Stimulated activated CD4-positive, alpha-beta T cell treated with anti-CD3 and anti-CD28 coated beads, Interleukin-12 subunit alpha, Interleukin-12 subunit beta, amount 100 ng/mL, for 48 hours (primary cell): Measurements from ENCODE around the gene SPTBN1.

Source experiments
- DNase-seq, 3 donors: peaks; one replicate each; pipeline ENCODE4 v3.0.0-alpha.2; 2020; ENCODE audit warnings: low read depth in 2 of 3, low spot score in 1 of 3

SPTBN1 gene

GRCh38 chr2:54432251-54433015 is 23.7 kb upstream of the SPTBN1 start:
- no peak for DNase-seq

GRCh38 chr2:54434229-54434628 is 21.9 kb upstream of the SPTBN1 start:
- DNase-seq: no peak

- DNase-seq: no peak
Measured at GRCh38 chr2:54434711-54435110, 21.4 kb upstream of the SPTBN1 start.

GRCh38 chr2:54435325-54436226 is 20.6 kb upstream of the SPTBN1 start:
- DNase-seq: no peak

- no peak for DNase-seq
Measured at GRCh38 chr2:54437588-54437987, 18.5 kb upstream of the SPTBN1 start.

- no peak for DNase-seq
Measured at GRCh38 chr2:54438271-54438670, 17.9 kb upstream of the SPTBN1 start.

- DNase-seq: no peak
Measured at GRCh38 chr2:54439582-54439981, 16.5 kb upstream of the SPTBN1 start.

- DNase-seq: no peak
Measured at GRCh38 chr2:54440050-54440449, 16.1 kb upstream of the SPTBN1 start.

GRCh38 chr2:54444503-54444902 is 11.6 kb upstream of the SPTBN1 start:
- no peak for DNase-seq

GRCh38 chr2:54446122-54446521 is 10.0 kb upstream of the SPTBN1 start:
- DNase-seq: no peak

- DNase-seq: no peak
Measured at GRCh38 chr2:54446625-54447024, 9.5 kb upstream of the SPTBN1 start.

- no peak for DNase-seq
Measured at GRCh38 chr2:54454548-54455130, 1.5 kb upstream of the SPTBN1 start.

- DNase-seq: no peak
Measured at GRCh38 chr2:54455131-54455562, 980 bp upstream of the SPTBN1 start.

GRCh38 chr2:54456362-54456611 is 160 bp downstream of the SPTBN1 start:
- DNase-seq: no peak

GRCh38 chr2:54456612-54457322 is 640 bp downstream of the SPTBN1 start:
- DNase-seq: peak in 1 of 3 donors; percentile 1

- DNase-seq: no peak
Measured at GRCh38 chr2:54457323-54458023, 1.3 kb downstream of the SPTBN1 start.

- DNase-seq: no peak
Measured at GRCh38 chr2:54459037-54459441, 2.9 kb downstream of the SPTBN1 start.

- no peak for DNase-seq
Measured at GRCh38 chr2:54461261-54461660, 5.1 kb downstream of the SPTBN1 start.

GRCh38 chr2:54464341-54464740 is 8.2 kb downstream of the SPTBN1 start:
- no peak for DNase-seq

GRCh38 chr2:54465143-54465542 is 9.0 kb downstream of the SPTBN1 start:
- no peak for DNase-seq

GRCh38 chr2:54466870-54467269 is 10.7 kb downstream of the SPTBN1 start:
- DNase-seq: no peak
